HEK293T (cell line): Measurements from ENCODE around the gene ITGA8.

Source experiments
- CTCF ChIA-PET: fragments of 350-600 bp; formaldehyde crosslinking; extraction: SDS; loops from one replicate; lab custom pipeline; 2021; ENCODE audit warnings: antibody characterized with exemption, inconsistent platforms; lab: Yijun Ruan, JAX
- POLR2A ChIA-PET: fragments of 350-600 bp; formaldehyde crosslinking; extraction: SDS; loops from one replicate; lab custom pipeline; 2020; ENCODE audit warnings: antibody characterized with exemption, inconsistent platforms; lab: Yijun Ruan, JAX
- DNase-seq: peaks from one replicate; pipeline ENCODE4 v3.0.0; 2012; ENCODE audit warnings: mixed read lengths; ENCODE audit errors: extremely low spot score
- ARNT ChIP-seq: fragments of 450-650 bp; IDR thresholded peaks from 2 replicates; pipeline ENCODE4 v1.6.1; 2017; ENCODE audit warnings: mild to moderate bottlenecking
- BHLHE40 ChIP-seq: fragments of 450-650 bp; IDR thresholded peaks from 2 replicates; pipeline ENCODE4 v1.6.1; 2016; ENCODE audit warnings: mild to moderate bottlenecking, moderate library complexity, borderline replicate concordance
- CTBP1 ChIP-seq: fragments of 450-650 bp; IDR thresholded peaks from 2 replicates; pipeline ENCODE4 v1.6.1; 2016; ENCODE audit warnings: borderline replicate concordance
- ELF4 ChIP-seq: fragments of 450-650 bp; IDR thresholded peaks from 2 replicates; pipeline ENCODE4 v1.6.1; 2017; ENCODE audit warnings: antibody characterized with exemption
- FOXA1 ChIP-seq: fragments of 450-650 bp; IDR thresholded peaks from 2 replicates; pipeline ENCODE4 v1.6.1; 2016; ENCODE audit warnings: mild to moderate bottlenecking
- FOXK2 ChIP-seq: fragments of 450-650 bp; IDR thresholded peaks from 2 replicates; pipeline ENCODE4 v1.6.1; 2016; ENCODE audit warnings: mild to moderate bottlenecking
- FOXM1 ChIP-seq: fragments of 450-650 bp; IDR thresholded peaks from 2 replicates; pipeline ENCODE4 v1.6.1; 2017; ENCODE audit warnings: mild to moderate bottlenecking, borderline replicate concordance
- HDGF ChIP-seq: fragments of 450-650 bp; IDR thresholded peaks from 2 replicates; pipeline ENCODE4 v1.6.1; 2017; ENCODE audit warnings: antibody characterized with exemption, borderline replicate concordance
- L3MBTL2 ChIP-seq: fragments of 450-650 bp; conservative IDR thresholded peaks from 2 replicates; pipeline ENCODE4 v1.6.1; 2016; ENCODE audit warnings: mild to moderate bottlenecking
- LEF1 ChIP-seq: fragments of 450-650 bp; IDR thresholded peaks from 2 replicates; pipeline ENCODE4 v1.6.1; 2017; ENCODE audit warnings: mild to moderate bottlenecking, borderline replicate concordance
- NFRKB ChIP-seq: fragments of 450-650 bp; IDR thresholded peaks from 2 replicates; pipeline ENCODE4 v1.6.1; 2016; ENCODE audit warnings: mild to moderate bottlenecking, moderate library complexity
- PKNOX1 ChIP-seq: fragments of 450-650 bp; IDR thresholded peaks from 2 replicates; pipeline ENCODE4 v1.6.1; 2016
- SP1 ChIP-seq: fragments of 450-650 bp; IDR thresholded peaks from 2 replicates; pipeline ENCODE4 v1.6.1; 2017
- SUZ12 ChIP-seq: fragments of 450-650 bp; IDR thresholded peaks from 2 replicates; pipeline ENCODE4 v1.6.1; 2016; ENCODE audit warnings: mild to moderate bottlenecking
- TARDBP ChIP-seq: fragments of 450-650 bp; IDR thresholded peaks from 2 replicates; pipeline ENCODE4 v1.6.1; 2016
- ZNF384 ChIP-seq: fragments of 450-650 bp; IDR thresholded peaks from 2 replicates; pipeline ENCODE4 v1.6.1; 2016

ITGA8 gene

GRCh38 chr10:15715619-15716227, 4.0 kb downstream of the ITGA8 start:
- CTCF ChIA-PET: interaction anchor here (0.6 to 1.5 kb wide), 7 partner anchors 10 to 282 kb away, joined by 3 to 5 read pairs (median 3); no protein-coding TSS in a partner anchor
- POLR2A ChIA-PET: no interaction called here

GRCh38 chr10:15714847-15715246, 4.9 kb downstream of the ITGA8 start:
- ChIA-PET POLR2A (no interaction called here), CTCF (interaction anchor here (0.5 to 1.5 kb wide), 4 partner anchors 66 to 281 kb away, joined by 3 to 5 read pairs (median 3); no protein-coding TSS in a partner anchor)
- no peak for DNase-seq
- TF ChIP-seq FOXA1: no peak
- no peak for TF ChIP-seq HDGF
- no peak for TF ChIP-seq ARNT
- TF ChIP-seq ZNF384: no peak
- no peak for TF ChIP-seq LEF1
- TF ChIP-seq BHLHE40: no peak
- TF ChIP-seq SP1: no peak

More at GRCh38 chr10:15715619-15716227, 4.0 kb downstream of the ITGA8 start:
- TF ChIP-seq CTBP1: 0 out of 2 replicates have a peak, but pooled peaks have one; percentile 8
- no peak for TF ChIP-seq SP1
- DNase-seq: peak; percentile 39

- ChIA-PET POLR2A (no interaction called here), CTCF (interaction anchor here (0.9 kb wide), 1 partner anchor 274 kb away, joined by 3 read pairs; no protein-coding TSS in a partner anchor)
- no peak for DNase-seq
- TF ChIP-seq SP1: no peak
- no peak for TF ChIP-seq NFRKB
- TF ChIP-seq FOXM1: no peak
These were observed 6.8 kb downstream of the ITGA8 start for GRCh38 chr10:15712883-15713282.

GRCh38 chr10:15710455-15710854, 9.3 kb downstream of the ITGA8 start:
- ChIA-PET CTCF (interaction anchor here (1.4 kb wide), 1 partner anchor 8 kb away, joined by 4 read pairs; no protein-coding TSS in a partner anchor), POLR2A (no interaction called here)
- TF ChIP-seq SUZ12 (no peak), BHLHE40 (no peak), LEF1 (no peak), CTBP1 (no peak), FOXK2 (no peak), ELF4 (no peak)
- no peak for DNase-seq

- TF ChIP-seq CTBP1 (no peak), L3MBTL2 (no peak), HDGF (no peak), SUZ12 (no peak), FOXM1 (no peak), TARDBP (no peak), FOXA1 (no peak), ARNT (no peak), LEF1 (no peak), ELF4 (no peak), ZNF384 (no peak), NFRKB (no peak), PKNOX1 (no peak), SP1 (no peak), FOXK2 (no peak), BHLHE40 (no peak)
- no peak for DNase-seq
- POLR2A ChIA-PET: no interaction called here
- CTCF ChIA-PET: interaction anchor here (0.6 to 0.8 kb wide), 2 partner anchors 272 to 274 kb away, joined by 3 to 5 read pairs; no protein-coding TSS in a partner anchor
These were observed 14.4 kb downstream of the ITGA8 start for GRCh38 chr10:15705298-15705697.

- TF ChIP-seq FOXK2: peak; percentile 71; the same call in 1 of the 2 replicates
- peak; percentile 95 for TF ChIP-seq FOXA1
- no peak for TF ChIP-seq FOXM1
- TF ChIP-seq CTBP1: peak; percentile 98
- no peak for TF ChIP-seq HDGF
- TF ChIP-seq PKNOX1: peak; percentile 87
- TF ChIP-seq ELF4: no peak
- no peak for TF ChIP-seq TARDBP
- TF ChIP-seq BHLHE40: no peak
- no peak for TF ChIP-seq SUZ12
- no peak for TF ChIP-seq NFRKB
- TF ChIP-seq SP1: no peak
- TF ChIP-seq ARNT: peak; percentile 80
- no peak for TF ChIP-seq ZNF384
- TF ChIP-seq LEF1: peak; percentile 43; the same call in 1 of the 2 replicates
- TF ChIP-seq L3MBTL2: peak; percentile 80
- POLR2A ChIA-PET: interaction anchor here (0.8 kb wide), 1 partner anchor 148 kb away, joined by 3 read pairs; no protein-coding TSS in a partner anchor
- CTCF ChIA-PET: interaction anchor here (0.6 kb wide), 1 partner anchor 274 kb away, joined by 5 read pairs; no protein-coding TSS in a partner anchor
- peak; percentile 30 for DNase-seq
These were observed 15.1 kb downstream of the ITGA8 start for GRCh38 chr10:15704581-15704968.
